22Rv1 (cell line): ENCODE data around the gene SH3BP4.

Source experiments
- H3K27ac ChIP-seq: fragments of 450-650 bp; 2 replicates; pipeline ENCODE4 v1.5.1; 2017
- CTCF ChIP-seq: fragments of 450-650 bp; IDR thresholded peaks from 2 replicates; pipeline ENCODE4 v1.5.1; 2017; ENCODE audit warnings: mild to moderate bottlenecking
- ZFX ChIP-seq: fragments of 450-650 bp; IDR thresholded peaks from 2 replicates; pipeline ENCODE4 v1.6.1; 2017; ENCODE audit warnings: antibody characterized with exemption, borderline replicate concordance

Gene SH3BP4

DNA sequence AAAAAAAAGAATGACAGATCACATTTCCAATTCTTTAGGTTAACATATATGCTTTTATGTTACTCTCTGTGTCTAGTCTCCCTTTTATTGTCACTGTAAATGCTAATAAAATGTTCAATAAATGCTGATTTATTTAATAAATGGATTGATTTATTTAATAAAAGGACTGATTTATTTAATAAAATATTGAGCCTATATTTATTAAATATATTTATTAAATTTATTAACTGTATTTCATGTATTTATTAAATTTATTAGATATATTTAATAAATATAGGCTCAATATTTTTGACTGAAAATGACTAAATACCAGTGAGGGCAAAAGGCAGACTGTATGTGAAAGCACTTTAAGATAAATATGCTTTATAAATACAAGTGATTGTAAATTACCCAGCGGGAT is 142.6 kb downstream of the SH3BP4 start:
- TF ChIP-seq ZFX = no peak
- no peak for TF ChIP-seq CTCF

DNA sequence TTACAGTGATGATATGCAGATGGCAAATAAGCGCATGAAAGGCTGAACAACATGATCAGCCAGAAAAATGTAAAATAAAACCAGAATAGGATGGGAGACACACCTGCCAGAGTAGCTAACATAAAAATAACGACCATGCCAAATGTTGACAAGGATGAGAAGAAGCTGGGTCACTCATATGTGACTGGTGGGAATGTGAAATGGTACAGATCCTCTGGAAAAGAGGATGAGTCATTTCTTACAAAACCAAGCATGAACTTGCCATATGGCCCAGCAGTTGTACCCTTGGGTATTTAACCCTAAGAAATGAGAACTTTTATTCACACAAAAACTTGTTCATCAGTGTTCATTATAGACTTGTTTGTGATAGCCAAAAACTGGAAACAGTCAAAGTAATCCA is 143.8 kb downstream of the SH3BP4 start:
- TF ChIP-seq CTCF = no peak
- no peak for TF ChIP-seq ZFX
- no peak overlapping the region for H3K27ac ChIP-seq

More for the DNA sequence above, 142.6 kb downstream of the SH3BP4 start:
- H3K27ac ChIP-seq = no peak overlapping the region

DNA sequence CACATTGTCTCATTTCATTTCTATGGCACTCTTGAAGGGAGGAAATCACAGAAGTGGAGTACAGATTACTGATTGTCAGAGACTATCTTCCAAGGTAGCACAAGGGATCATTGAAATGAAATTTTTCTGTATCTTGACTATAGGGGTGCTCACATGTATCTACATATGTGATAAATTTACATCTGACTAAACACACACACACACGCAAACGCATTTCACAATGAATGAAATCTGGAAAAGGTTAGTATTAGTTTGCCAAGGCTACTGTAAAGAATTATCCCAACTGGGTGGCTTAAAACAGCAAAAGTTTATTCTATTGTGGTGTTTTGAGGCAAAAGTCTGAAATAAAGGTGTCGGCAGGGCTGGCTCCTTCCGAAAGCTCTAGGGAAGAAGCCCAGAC is 144.6 kb downstream of the SH3BP4 start:
- TF ChIP-seq ZFX (no peak), CTCF (no peak)

GRCh38 chr2:235097196-235097595 is 145.4 kb downstream of the SH3BP4 start:
- TF ChIP-seq ZFX = no peak
- TF ChIP-seq CTCF = no peak
- no peak overlapping the region for H3K27ac ChIP-seq

More for the DNA sequence above, 144.6 kb downstream of the SH3BP4 start:
- H3K27ac ChIP-seq = no peak overlapping the region

- no peak overlapping the region for H3K27ac ChIP-seq
- no peak for TF ChIP-seq ZFX
- TF ChIP-seq CTCF = no peak
Measured at GRCh38 chr2:235098269-235098668, 146.5 kb downstream of the SH3BP4 start.

- TF ChIP-seq ZFX (no peak), CTCF (no peak)
- H3K27ac ChIP-seq = no peak overlapping the region
Measured at GRCh38 chr2:235098736-235099494, 147.1 kb downstream of the SH3BP4 start.

- no peak overlapping the region for H3K27ac ChIP-seq
- TF ChIP-seq CTCF = no peak
- TF ChIP-seq ZFX = no peak
Measured at GRCh38 chr2:235102896-235103295, 151.1 kb downstream of the SH3BP4 start.
